ENCODE measurements around the gene RHBDF1. TPM values are rescaled to one million over a fixed set of nuclear protein-coding genes. Genes with fewer than 3 reads are reported as not detected.

The RHBDF1 gene
- total RNA-seq, 2 donors from 2014 or later = 39.5 to 39.7 TPM

- intact Hi-C loops (cut with DNase I) = no loop called here
- no peak for DNase-seq (ENCODE audit: low spot score)
Measured at GRCh38 chr16:77273-77806, 4.9 kb upstream of the RHBDF1 start.

- intact Hi-C loops (cut with DNase I) = no loop called here
- peak; percentile 94 for DNase-seq (ENCODE audit: low spot score)
Measured at GRCh38 chr16:76535-77272, 4.3 kb upstream of the RHBDF1 start.

- intact Hi-C loops (cut with DNase I) = no loop called here
- peak; percentile 91 for DNase-seq (ENCODE audit: low spot score)
Measured at GRCh38 chr16:75580-76501, 3.4 kb upstream of the RHBDF1 start.

GRCh38 chr16:74747-75334 lies 2.4 kb upstream of the RHBDF1 start:
- DNase-seq (ENCODE audit: low spot score) = no peak
- intact Hi-C loops (cut with DNase I) = no loop called here

GRCh38 chr16:74051-74746 lies 1.8 kb upstream of the RHBDF1 start:
- intact Hi-C loops (cut with DNase I) = no loop called here
- no peak for DNase-seq (ENCODE audit: low spot score)

GRCh38 chr16:71540-72401 lies 660 bp downstream of the RHBDF1 start:
- intact Hi-C loops (cut with DNase I) = no loop called here
- peak; percentile 91 for DNase-seq (ENCODE audit: low spot score)

- intact Hi-C loops (cut with DNase I) = no loop called here
- peak; percentile 67 for DNase-seq (ENCODE audit: low spot score)
Measured at GRCh38 chr16:71210-71539, 1.3 kb downstream of the RHBDF1 start.

- DNase-seq (ENCODE audit: low spot score) = no peak
- intact Hi-C loops (cut with DNase I) = no loop called here
Measured at GRCh38 chr16:69181-69580, 3.2 kb downstream of the RHBDF1 start.

GRCh38 chr16:67884-68789 lies 4.3 kb downstream of the RHBDF1 start:
- intact Hi-C loops (cut with DNase I) = no loop called here
- DNase-seq (ENCODE audit: low spot score) = peak; percentile 84

GRCh38 chr16:67183-67791 lies 5.1 kb downstream of the RHBDF1 start:
- intact Hi-C loops (cut with DNase I) = no loop called here
- DNase-seq (ENCODE audit: low spot score) = peak; percentile 69

- intact Hi-C loops (cut with DNase I) = no loop called here
- no peak for DNase-seq (ENCODE audit: low spot score)
Measured at GRCh38 chr16:66309-67182, 5.9 kb downstream of the RHBDF1 start.

GRCh38 chr16:65745-66144 lies 6.7 kb downstream of the RHBDF1 start:
- intact Hi-C loops (cut with DNase I) = loop anchor here in 1 of 2 donors (2.0 kb wide), 1 partner anchor 31 kb away; no protein-coding TSS in a partner anchor

GRCh38 chr16:64914-65255 lies 7.5 kb downstream of the RHBDF1 start:
- intact Hi-C loops (cut with DNase I) = loop anchor here in 1 of 2 donors (2.0 kb wide), 1 partner anchor 32 kb away; no protein-coding TSS in a partner anchor
- DNase-seq (ENCODE audit: low spot score) = no peak

More at GRCh38 chr16:65745-66144, 6.7 kb downstream of the RHBDF1 start:
- DNase-seq (ENCODE audit: low spot score) = peak; percentile 96

- intact Hi-C loops (cut with DNase I) = loop anchor here (1.0 to 2.0 kb wide), 2 partner anchors 26 to 33 kb away; no protein-coding TSS in a partner anchor
- DNase-seq (ENCODE audit: low spot score) = no peak
Measured at GRCh38 chr16:63998-64913, 8.2 kb downstream of the RHBDF1 start.

GRCh38 chr16:63466-63865 lies 9.0 kb downstream of the RHBDF1 start:
- no peak for DNase-seq (ENCODE audit: low spot score)
- intact Hi-C loops (cut with DNase I) = loop anchor here in 1 of 2 donors (1.0 kb wide), 1 partner anchor 27 kb away; no protein-coding TSS in a partner anchor
